ENCODE results near the gene CPXM1.
A peak's percentile ranks its signal among the peaks of the same experiment; 100 is the strongest.

The CPXM1 gene

DNA sequence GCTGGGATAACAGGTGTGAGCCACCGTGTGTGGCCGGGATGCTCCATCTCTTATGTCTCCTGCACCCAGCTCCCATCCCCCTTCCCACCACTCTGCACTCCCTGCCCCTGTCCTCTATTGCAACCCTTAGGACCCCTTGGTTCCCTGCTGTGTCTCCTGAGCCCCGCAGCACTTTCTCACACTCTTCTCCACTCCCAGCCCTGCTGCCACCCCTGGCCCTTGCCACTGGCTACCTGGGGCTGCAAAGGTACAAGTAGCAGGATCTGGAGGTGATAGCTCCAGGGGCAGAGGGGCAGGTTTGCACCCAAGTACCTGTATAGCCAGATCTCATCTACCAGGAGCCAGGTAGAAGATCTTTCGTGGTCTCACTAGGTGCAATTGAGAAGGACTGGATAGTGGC is 6.6 kb upstream of the CPXM1 start:
- no peak for DNase-seq (ENCODE audit: low read depth, low spot score)
- Histone ChIP-seq H3K4me3 (ENCODE audit: insufficient read length, low read depth) (no peak overlapping the region), H3K9me3 (ENCODE audit: insufficient read depth, low read length) (no peaks in the 10 kb centered on the region), H3K4me1 (ENCODE audit: insufficient read depth, insufficient read length) (no peaks in the 10 kb centered on the region), H3K36me3 (ENCODE audit: insufficient read depth, insufficient read length, low read length) (no peaks in the 10 kb centered on the region), H3K27me3 (ENCODE audit: insufficient read depth, insufficient read length) (peaks cover 10% of the 10 kb centered on the region), H3K9ac (ENCODE audit: insufficient read length, low read depth) (no peak overlapping the region)
- TF ChIP-seq YY1 (IDR thresholded peaks at IDR 0.05; ENCODE audit: insufficient read depth, insufficient read length) = no peak
- no peak for TF ChIP-seq SUZ12 (IDR thresholded peaks at IDR 0.05; ENCODE audit: extremely low read depth, insufficient read depth, insufficient read length)
- no peak for TF ChIP-seq ZNF274 (IDR thresholded peaks at IDR 0.05; ENCODE audit: low read depth, low read length)

DNA sequence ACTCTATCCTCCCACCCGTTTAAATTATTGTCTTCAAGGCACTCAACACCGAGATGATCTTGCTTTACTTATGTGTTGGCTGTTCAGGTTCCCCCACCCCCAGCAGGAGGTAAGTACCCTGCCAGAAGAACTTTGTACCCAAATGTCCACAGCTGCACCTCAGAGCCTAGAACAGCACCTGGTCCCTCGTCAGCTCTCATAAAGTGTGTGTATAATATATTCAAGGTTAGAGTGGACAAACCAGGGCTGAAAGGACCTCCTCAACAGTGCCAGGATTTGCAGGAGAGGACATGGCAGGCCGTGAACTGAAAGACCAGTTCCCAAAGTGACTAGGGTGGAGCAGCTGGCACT is 5.9 kb upstream of the CPXM1 start:
- Histone ChIP-seq H3K4me3 (ENCODE audit: insufficient read length, low read depth) (no peak overlapping the region), H3K27me3 (ENCODE audit: insufficient read depth, insufficient read length) (peaks cover 15% of the 10 kb centered on the region), H3K4me1 (ENCODE audit: insufficient read depth, insufficient read length) (no peaks in the 10 kb centered on the region), H3K36me3 (ENCODE audit: insufficient read depth, insufficient read length, low read length) (no peaks in the 10 kb centered on the region), H3K9me3 (ENCODE audit: insufficient read depth, low read length) (no peaks in the 10 kb centered on the region), H3K9ac (ENCODE audit: insufficient read length, low read depth) (no peak overlapping the region)
- no peak for DNase-seq (ENCODE audit: low read depth, low spot score)
- TF ChIP-seq YY1 (IDR thresholded peaks at IDR 0.05; ENCODE audit: insufficient read depth, insufficient read length) (no peak), ZNF274 (IDR thresholded peaks at IDR 0.05; ENCODE audit: low read depth, low read length) (no peak)

DNA sequence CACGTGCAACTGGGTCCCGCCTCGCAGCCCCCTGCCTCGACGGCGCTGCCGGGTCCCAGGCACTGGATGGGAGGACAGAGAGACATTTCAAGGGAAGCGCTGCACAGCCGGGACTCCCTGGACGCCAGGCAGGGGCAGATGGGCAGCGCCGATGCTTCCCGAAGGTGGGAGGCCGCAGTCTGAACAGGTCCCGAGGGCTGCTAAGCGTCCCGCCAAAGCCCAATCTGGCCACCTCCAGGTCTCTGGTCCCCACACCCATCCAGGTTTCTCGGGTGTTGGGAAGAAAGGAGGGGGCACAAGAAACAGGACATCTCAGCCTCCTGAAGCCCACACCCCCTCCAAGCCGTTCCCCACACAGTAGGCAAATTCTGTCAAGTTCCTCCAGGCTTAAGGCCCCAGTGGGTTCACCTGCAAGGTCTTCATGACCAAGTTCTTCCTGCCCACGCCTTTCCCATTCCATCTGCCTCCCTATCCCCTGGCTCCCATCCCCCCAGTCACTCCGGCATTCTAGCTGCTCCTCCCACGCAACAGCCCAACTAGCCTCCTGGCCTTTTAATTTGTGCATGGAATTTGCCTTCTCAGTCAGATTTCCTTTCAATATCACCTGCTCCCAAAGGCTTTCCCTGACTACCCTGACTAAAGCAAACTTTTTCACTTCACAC is 5.4 kb upstream of the CPXM1 start:
- H3K27me3 ChIP-seq (ENCODE audit: insufficient read depth, insufficient read length) = peaks cover 16% of the 10 kb centered on the region
- no peak for DNase-seq (ENCODE audit: low read depth, low spot score)
- no peaks in the 10 kb centered on the region for H3K4me1 ChIP-seq (ENCODE audit: insufficient read depth, insufficient read length)
- no peaks in the 10 kb centered on the region for H3K36me3 ChIP-seq (ENCODE audit: insufficient read depth, insufficient read length, low read length)
- H3K9me3 ChIP-seq (ENCODE audit: insufficient read depth, low read length) = no peaks in the 10 kb centered on the region
- H3K9ac ChIP-seq (ENCODE audit: insufficient read length, low read depth) = no peak overlapping the region
- TF ChIP-seq ZNF274 (IDR thresholded peaks at IDR 0.05; ENCODE audit: low read depth, low read length) (no peak), YY1 (IDR thresholded peaks at IDR 0.05; ENCODE audit: insufficient read depth, insufficient read length) (no peak), SUZ12 (IDR thresholded peaks at IDR 0.05; ENCODE audit: extremely low read depth, insufficient read depth, insufficient read length) (no peak)
- H3K4me3 ChIP-seq (ENCODE audit: insufficient read length, low read depth) = no peak overlapping the region

DNA sequence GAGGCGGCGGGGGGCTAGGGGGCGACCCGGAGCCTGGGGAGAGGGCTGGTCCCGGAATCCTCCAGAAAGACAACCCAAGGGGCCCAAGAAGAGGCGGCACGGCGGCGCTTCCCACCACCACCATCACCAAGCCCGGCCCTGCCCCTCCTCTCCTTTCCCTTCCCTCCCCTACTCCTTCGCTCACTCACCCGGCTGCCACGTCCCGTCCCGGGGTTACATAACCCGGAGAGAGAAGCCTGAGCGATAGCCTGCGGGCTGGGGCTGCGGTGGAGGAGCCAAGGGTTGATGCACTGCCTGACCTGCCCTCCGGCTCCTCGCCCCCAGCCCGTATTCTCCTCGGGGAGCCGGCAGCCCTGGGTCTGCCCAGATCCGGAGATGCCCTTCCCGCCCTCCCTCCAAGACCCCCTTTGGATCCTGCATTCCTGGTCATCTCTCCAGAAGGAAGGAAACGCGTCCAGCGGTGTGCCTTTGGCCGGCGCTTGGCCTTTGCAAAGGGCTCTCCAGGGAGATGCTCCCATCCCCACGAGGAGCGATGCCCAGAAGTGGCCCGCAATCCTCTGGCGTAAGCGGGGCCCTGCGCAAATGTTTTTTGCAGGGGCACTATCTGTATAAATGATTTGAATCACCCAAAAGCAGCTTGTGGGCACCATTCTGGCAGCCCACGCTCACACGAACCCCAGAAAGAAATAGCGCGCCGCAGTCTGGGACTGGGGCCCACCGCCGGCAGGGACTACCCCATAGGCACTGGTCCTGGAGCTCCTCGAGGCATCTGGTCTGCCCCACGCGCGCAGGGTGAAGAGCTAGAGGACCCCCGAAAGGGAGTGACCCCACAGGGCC is 4.6 kb upstream of the CPXM1 start:
- no peaks in the 10 kb centered on the region for H3K4me1 ChIP-seq (ENCODE audit: insufficient read depth, insufficient read length)
- no peak overlapping the region for H3K9ac ChIP-seq (ENCODE audit: insufficient read length, low read depth)
- H3K36me3 ChIP-seq (ENCODE audit: insufficient read depth, insufficient read length, low read length) = no peaks in the 10 kb centered on the region
- DNase-seq (ENCODE audit: low read depth, low spot score) = no peak
- H3K4me3 ChIP-seq (ENCODE audit: insufficient read length, low read depth) = no peak overlapping the region
- H3K9me3 ChIP-seq (ENCODE audit: insufficient read depth, low read length) = no peaks in the 10 kb centered on the region
- TF ChIP-seq SUZ12 (IDR thresholded peaks at IDR 0.05; ENCODE audit: extremely low read depth, insufficient read depth, insufficient read length) (no peak), ZNF274 (IDR thresholded peaks at IDR 0.05; ENCODE audit: low read depth, low read length) (no peak), YY1 (IDR thresholded peaks at IDR 0.05; ENCODE audit: insufficient read depth, insufficient read length) (no peak)
- H3K27me3 ChIP-seq (ENCODE audit: insufficient read depth, insufficient read length) = peaks cover 16% of the 10 kb centered on the region

- peaks cover 16% of the 10 kb centered on the region for H3K27me3 ChIP-seq (ENCODE audit: insufficient read depth, insufficient read length)
- no peak overlapping the region for H3K4me3 ChIP-seq (ENCODE audit: insufficient read length, low read depth)
- no peak for DNase-seq (ENCODE audit: low read depth, low spot score)
- no peaks in the 10 kb centered on the region for H3K9me3 ChIP-seq (ENCODE audit: insufficient read depth, low read length)
- no peaks in the 10 kb centered on the region for H3K36me3 ChIP-seq (ENCODE audit: insufficient read depth, insufficient read length, low read length)
- H3K9ac ChIP-seq (ENCODE audit: insufficient read length, low read depth) = no peak overlapping the region
- no peaks in the 10 kb centered on the region for H3K4me1 ChIP-seq (ENCODE audit: insufficient read depth, insufficient read length)
- no peak for TF ChIP-seq ZNF274 (IDR thresholded peaks at IDR 0.05; ENCODE audit: low read depth, low read length)
- no peak for TF ChIP-seq SUZ12 (IDR thresholded peaks at IDR 0.05; ENCODE audit: extremely low read depth, insufficient read depth, insufficient read length)
- no peak for TF ChIP-seq YY1 (IDR thresholded peaks at IDR 0.05; ENCODE audit: insufficient read depth, insufficient read length)
These were observed 3.8 kb upstream of the CPXM1 start for GRCh38 chr20:2804041-2804828.

DNA sequence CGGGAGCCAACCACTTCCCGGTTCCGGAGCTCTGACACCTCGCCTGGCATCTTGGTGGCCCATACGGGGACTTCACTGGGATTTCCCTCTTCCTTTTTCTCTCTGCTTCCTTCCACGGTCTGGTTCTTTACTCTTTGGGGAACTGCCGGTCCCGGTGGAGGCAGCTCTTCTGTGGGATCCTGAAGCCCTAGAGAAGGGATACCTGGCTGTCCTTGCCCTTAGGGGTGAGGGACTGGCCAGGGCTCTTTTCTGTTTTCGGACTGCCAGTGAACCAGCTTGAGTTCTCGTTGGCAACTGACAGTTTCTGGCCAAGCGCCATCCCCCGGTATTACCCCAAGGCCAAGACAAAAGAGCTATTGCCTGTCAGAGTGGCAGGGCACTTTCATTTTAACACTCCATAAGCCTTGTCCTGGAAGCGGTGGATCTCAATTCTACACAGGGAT is 880 bp upstream of the CPXM1 start:
- peaks cover 16% of the 10 kb centered on the region for H3K27me3 ChIP-seq (ENCODE audit: insufficient read depth, insufficient read length)

More for the DNA sequence above, 880 bp upstream of the CPXM1 start:
- Histone ChIP-seq H3K9ac (ENCODE audit: insufficient read length, low read depth) (peak overlapping the region; percentile 54), H3K9me3 (ENCODE audit: insufficient read depth, low read length) (no peaks in the 10 kb centered on the region), H3K36me3 (ENCODE audit: insufficient read depth, insufficient read length, low read length) (peaks cover 24% of the 10 kb centered on the region), H3K4me1 (ENCODE audit: insufficient read depth, insufficient read length) (no peaks in the 10 kb centered on the region), H3K4me3 (ENCODE audit: insufficient read length, low read depth) (peak overlapping the region; percentile 90)
- TF ChIP-seq SUZ12 (IDR thresholded peaks at IDR 0.05; ENCODE audit: extremely low read depth, insufficient read depth, insufficient read length) (no peak), ZNF274 (IDR thresholded peaks at IDR 0.05; ENCODE audit: low read depth, low read length) (peak; percentile 43; the same call in 1 of the 2 replicates), YY1 (IDR thresholded peaks at IDR 0.05; ENCODE audit: insufficient read depth, insufficient read length) (no peak)
- no peak for DNase-seq (ENCODE audit: low read depth, low spot score)
